NB4 (cell line): ENCODE measurements around the gene C3.

Experiments used
- MAX ChIP-seq: IDR thresholded peaks from 2 replicates; pipeline ENCODE4 v1.6.1; 2011; ENCODE audit warnings: low read depth, low read length
- POLR2A ChIP-seq: IDR thresholded peaks from 2 replicates; pipeline ENCODE4 v1.6.1; 2011; ENCODE audit warnings: mild to moderate bottlenecking; ENCODE audit not compliant: insufficient read length; ENCODE audit errors: extremely low read depth
- TF ChIP-seq, protein P1 (sequence below): IDR thresholded peaks from one replicate; pipeline ENCODE4 v1.5.1; 2012; ENCODE audit warnings: low read depth, low read length

GRCh38 chr19:6707011-6707657, 13.3 kb downstream of the C3 start:
- TF ChIP-seq, protein P1, sequence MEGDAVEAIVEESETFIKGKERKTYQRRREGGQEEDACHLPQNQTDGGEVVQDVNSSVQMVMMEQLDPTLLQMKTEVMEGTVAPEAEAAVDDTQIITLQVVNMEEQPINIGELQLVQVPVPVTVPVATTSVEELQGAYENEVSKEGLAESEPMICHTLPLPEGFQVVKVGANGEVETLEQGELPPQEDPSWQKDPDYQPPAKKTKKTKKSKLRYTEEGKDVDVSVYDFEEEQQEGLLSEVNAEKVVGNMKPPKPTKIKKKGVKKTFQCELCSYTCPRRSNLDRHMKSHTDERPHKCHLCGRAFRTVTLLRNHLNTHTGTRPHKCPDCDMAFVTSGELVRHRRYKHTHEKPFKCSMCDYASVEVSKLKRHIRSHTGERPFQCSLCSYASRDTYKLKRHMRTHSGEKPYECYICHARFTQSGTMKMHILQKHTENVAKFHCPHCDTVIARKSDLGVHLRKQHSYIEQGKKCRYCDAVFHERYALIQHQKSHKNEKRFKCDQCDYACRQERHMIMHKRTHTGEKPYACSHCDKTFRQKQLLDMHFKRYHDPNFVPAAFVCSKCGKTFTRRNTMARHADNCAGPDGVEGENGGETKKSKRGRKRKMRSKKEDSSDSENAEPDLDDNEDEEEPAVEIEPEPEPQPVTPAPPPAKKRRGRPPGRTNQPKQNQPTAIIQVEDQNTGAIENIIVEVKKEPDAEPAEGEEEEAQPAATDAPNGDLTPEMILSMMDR = no peak
- TF ChIP-seq MAX (no peak), POLR2A (no peak)
